Measurements from ENCODE around the gene SFPQ.
"Not testable (repeated sequence)": the region's sequence is repeated elsewhere in the genome, so short reads cannot be mapped to it uniquely, and the experiment has no call there.

Gene SFPQ, protein sequence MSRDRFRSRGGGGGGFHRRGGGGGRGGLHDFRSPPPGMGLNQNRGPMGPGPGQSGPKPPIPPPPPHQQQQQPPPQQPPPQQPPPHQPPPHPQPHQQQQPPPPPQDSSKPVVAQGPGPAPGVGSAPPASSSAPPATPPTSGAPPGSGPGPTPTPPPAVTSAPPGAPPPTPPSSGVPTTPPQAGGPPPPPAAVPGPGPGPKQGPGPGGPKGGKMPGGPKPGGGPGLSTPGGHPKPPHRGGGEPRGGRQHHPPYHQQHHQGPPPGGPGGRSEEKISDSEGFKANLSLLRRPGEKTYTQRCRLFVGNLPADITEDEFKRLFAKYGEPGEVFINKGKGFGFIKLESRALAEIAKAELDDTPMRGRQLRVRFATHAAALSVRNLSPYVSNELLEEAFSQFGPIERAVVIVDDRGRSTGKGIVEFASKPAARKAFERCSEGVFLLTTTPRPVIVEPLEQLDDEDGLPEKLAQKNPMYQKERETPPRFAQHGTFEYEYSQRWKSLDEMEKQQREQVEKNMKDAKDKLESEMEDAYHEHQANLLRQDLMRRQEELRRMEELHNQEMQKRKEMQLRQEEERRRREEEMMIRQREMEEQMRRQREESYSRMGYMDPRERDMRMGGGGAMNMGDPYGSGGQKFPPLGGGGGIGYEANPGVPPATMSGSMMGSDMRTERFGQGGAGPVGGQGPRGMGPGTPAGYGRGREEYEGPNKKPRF

DNA sequence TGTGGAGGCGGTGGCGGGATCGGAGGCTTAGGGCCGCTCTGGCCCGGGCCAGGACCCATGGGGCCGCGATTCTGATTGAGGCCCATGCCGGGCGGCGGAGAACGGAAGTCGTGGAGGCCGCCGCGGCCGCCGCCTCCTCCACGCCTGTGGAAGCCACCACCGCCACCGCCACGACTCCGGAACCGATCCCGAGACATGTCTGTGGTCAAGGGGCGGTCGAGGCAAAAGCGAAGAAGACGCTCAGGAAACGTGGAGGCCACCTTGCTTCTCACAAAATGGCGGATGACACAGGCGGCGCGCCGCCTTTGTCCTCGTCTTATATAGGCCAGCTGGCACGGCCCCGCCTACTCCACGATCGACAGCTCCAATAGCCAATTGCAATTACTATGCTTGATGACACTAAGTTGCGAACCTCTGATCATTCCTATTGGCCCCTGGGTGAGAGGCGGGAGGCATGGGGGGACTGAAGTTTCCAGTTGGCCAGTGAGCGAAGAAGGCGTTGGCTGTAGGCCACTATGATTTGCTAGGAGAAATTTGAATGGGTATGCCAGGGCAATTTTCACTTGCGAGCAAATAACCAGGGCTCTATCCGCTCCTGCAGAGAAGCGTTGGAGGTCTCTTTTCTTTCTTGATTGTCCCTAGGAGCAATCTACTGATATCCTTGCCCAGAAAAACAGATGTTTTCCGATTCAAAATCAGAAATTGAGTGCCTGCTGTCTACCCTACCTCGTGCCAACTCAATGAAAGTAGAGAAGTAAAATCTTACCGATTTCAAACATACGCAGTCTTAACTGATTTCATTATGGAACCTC, at the start of gene SFPQ:
SFPQ (minus strand) TSS at position 293 of the 812 bp plus-strand sequence; CDS start at position 197, 96 bp downstream.
- peak; percentile 99 for DNase-seq

DNA sequence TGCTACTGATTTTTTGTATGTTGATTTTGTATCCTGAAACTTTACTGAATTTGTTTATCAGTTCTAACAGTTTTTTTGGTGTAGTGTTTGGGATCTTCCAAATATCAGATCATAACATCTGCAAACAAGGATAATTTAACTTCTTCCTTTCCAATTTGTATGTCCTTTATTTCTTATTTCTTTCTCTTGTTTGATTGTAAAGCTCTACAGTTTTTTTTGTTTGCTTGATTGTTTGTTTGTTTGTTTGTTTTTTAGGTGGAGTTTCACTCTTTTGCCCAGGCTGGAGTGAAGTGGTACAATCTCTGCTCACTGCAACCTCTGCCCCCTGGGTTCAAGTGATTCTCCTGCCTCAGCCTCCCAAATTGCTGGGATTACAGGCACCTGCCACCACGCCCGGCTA, 43.8 kb upstream of the SFPQ start:
- DNase-seq: not testable (repeated sequence)

DNA sequence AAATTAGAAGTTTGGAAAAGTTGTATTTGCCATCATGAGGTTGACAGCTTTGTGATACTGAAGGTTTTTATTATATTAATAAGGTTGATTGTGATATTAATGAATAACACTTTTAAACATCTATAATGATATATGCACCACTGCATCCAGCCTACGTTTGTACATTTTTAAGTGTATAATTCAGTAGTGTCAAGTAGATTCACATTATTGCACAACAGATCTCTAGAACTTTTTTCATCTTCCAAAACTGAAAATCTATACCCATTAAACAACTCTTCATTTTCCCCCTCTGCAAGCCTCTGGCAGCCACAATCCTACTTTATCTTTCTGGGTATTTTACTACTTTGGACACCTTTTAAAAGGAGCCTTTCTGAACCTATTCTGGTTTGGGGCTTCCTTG, 38.3 kb upstream of the SFPQ start:
- no peak for DNase-seq

DNA sequence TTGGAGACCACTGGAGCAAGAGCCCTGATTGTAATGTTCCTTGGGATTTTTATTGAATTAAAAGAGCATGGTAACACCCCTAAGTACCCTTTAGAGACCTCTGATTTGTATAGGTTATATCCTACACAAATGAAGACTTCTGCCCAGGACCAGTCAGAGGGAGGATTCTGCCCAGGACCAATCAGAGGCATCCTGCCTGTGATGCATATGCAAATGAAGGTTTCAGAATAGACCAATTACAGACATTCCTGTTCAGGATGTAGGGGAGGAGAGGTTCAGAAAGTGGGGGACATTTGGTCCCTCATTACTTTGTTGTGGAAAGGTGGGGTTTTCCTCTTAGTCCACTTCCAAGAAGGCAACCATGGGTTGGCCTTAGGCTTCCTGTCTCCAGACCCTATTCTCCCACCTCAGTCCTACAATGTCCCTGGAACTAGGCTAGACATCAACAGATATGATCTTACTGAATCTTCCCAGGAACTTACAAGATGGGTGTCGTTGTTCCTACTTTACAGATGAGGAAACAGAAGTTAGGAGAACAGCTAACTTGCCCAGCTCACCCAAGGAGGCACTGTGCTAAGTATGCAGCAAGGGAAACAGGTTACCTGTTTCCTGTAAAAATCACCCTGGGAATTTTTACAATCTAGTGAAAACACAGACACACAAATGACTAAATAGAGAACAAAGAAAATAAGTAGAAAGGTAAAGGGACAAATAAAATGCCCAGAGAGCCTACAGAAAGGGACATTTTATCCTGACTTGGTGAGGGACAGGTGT, 36.8 kb upstream of the SFPQ start:
- no peak for DNase-seq

DNA sequence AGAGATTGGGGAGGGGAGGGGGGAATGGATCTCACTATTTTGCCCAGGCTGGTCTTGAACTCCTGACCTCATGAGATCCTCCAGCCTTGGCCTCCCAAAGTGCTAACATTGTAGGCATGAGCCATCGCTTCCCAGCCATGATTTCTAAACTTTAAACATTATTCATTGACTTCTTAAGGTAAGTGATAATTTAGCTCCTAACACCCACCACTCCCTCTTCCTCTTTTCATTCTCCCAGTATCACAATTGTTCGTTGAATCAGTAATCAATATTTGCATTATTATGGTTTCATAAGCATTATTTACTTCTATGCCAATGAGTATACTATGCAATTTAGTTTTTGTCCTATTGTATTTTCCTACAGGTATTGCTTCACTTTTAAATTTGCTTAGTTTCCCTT, 33.6 kb upstream of the SFPQ start:
- no peak for DNase-seq

DNA sequence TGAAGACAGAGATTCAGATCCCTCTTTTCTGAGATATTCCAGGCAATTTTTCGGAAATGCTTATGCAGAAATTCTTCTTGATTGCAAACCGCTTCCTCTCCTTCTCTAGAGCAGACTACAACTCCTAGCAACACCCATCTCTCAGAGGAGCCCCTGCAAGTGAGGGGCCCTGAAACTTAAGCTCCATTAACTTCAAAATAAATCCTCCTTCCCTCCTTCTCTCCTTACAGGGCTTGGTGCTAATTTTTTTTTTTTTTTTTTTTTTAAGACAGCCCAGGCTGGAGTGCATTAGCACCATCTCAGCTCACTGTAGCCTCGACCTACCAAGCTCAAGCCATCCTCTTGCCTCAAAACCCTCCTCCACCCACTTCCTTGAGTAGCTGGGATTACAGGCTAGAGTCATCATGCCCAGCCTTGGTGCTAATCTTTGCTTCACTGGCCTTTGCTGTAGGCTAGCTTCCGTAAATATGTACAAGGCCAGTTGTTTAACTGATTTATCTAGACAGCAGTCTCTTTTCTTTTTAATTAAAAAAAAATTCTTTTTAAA, 30.2 kb upstream of the SFPQ start:
- DNase-seq: no peak

DNA sequence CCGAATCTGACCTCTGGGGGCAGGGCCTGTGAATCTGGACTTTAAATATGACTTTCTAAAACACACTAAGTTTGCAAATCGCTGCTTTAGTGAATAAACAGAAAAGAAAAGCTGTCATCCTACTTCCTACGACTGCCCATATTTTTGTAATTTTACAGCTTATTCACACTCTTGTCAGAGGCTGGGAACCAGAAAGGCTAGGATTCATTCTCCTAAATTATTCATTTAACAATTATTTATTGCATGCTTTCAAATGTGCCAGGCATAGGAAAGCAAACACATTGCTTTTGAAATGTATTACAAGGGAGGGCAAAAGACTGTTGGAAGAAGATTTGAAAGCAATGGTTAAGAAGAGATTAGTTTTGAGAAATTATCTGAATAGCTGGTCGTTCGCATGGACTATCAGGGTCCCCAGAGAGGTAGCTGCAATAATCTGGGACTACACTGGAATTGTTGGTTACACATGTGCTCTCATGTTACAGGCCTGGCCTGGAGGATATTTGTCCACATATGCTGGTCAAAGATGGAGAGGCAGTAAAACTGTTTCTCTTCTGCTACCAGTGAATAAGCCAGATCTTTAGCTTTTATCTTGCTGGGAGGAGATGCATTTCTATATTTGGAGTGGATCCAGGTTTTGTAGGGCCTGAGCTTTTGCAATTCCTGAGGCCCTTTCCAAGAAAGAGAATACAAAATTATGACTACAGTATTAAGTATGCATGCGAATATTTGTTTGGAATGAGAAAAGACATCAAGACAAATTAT, 29.6 kb upstream of the SFPQ start:
- DNase-seq: no peak

DNA sequence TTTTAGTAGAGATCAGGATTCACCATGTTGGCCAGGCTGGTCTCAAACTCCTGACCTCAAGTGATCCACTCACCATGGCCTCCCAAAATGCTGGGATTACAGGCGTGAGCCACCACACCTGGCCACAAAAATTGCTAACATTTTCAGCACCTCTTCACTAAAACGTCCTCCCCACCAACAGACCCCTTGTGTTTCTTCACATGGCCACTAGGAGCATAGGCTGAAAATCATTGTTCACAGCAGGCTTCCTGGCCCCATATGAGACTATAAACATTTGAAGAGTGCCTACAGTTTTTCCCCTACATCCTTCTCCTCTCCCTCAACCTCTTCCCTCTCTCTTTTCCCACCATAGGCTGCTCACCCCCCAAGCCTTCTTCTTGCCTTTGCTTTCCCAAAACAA, 28.0 kb upstream of the SFPQ start:
- DNase-seq: peak; percentile 35

DNA sequence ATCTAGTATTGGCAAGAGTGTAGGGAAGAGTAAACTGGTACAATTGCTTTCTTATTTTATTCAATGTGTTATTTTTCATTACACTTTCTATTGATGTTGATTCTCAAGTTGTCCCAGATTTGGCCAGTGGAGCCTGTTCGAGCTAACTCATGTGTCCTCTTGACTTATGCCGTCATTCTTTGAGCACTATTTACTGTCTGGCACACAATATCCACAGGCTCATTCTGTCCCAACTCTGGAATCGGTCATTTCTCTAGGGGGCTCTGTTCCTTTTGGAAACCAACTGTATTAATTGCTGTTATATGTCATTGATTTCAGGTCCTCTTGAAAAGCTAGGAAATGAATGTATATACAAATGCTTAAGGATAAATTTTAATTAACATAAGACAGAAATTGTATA, 22.4 kb upstream of the SFPQ start:
- DNase-seq: no peak

DNA sequence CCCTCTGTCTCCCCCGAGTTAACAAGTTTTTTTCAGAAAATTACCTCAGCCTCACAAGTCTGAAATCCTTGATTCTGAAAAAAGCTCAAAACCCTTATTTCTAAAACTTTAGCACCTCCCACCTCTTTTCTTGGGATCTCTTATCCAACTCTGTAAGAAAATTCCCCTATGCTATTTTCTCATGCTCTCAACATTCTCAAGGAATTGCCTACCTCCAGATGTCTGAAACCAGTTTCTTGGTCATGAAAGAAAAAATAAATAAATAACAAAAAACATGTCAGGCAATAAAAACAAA, 18.1 kb upstream of the SFPQ start:
- no peak for DNase-seq

DNA sequence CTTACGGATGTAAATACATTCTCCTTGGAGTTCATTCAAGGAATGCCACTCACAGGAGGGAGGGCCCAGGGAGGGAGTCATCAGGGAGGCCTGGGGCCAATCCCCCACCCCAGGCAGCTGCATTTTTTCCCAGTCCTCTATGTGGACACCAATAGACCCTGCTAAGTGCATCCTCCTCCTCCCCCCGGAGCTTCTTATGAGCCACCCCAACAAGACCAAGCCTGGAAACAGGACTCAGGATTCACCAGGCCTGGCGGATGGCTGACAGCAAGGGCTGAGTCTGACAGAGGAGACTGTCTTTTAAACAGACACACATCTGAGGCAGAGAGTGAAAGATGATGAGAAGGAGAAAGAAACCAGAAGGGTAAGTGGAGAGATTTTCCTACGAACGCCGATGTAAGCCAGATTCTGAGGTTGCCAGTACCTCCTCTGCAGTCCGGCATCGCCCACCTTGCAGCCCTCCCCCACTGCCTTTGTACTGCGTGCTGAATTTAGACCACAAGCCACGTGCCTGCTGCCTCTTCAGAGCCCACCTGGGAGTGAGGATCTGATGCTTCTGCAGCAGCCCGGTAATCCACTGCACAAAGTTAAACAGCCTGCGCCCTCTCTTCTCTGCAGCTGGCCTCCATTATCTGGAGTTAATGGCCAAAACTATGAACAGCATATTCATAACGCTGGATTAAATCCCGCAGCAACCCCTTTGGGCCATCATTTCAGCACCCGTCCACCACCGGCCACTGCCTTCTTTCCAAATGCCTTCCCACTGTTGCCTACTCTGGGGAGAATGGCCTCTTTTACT, 17.6 kb upstream of the SFPQ start:
- DNase-seq: no peak

DNA sequence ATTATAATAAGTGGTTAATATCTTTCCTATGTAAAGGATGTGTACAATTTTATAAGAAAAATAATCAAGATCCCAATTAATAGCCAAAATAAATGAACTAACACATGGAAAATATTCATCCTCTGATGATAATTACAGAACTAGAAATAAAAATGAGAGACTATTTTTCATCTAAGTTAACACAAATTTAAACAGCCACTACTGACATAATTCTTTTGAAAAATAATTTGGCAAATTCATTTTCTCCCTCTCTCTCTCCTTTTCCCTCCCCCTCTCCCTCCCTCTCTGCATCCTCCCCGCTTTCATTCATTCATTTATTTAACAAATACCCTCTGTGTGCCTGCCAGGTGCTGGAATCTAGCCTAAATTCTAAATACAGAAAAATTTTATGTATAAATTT, 10.3 kb upstream of the SFPQ start:
- no peak for DNase-seq

DNA sequence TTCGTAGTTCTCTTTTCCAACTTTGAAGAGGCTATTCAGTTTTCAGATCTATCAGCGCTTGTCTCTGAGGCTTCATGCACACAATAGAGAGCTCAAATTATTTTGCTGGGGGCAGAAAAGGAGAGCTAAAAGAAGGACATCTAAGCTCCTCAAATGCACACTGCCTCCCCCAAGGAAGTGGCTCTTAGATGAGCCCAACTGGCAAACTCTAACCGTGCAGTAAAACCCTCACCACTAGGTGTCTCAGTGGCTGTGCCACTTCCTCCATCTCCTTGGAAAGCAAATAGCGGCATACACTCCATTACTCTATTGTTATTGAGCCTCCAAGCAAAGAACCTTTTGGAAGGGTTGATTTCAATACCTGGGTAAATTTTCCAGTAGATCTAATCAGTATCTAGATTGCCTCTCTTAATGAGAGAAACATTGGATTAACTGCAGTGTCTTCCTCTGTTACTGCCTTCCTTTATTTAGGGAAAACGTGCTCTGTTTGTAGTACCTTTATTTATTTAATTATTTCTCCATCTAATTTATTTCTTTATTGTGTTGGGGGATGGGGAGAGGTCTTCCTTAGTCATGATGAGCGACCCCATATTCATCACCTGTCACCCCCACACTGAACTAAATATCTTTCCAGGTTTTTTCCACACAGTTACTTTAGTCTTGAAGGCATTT, 9.2 kb upstream of the SFPQ start:
- DNase-seq: peak; percentile 83

DNA sequence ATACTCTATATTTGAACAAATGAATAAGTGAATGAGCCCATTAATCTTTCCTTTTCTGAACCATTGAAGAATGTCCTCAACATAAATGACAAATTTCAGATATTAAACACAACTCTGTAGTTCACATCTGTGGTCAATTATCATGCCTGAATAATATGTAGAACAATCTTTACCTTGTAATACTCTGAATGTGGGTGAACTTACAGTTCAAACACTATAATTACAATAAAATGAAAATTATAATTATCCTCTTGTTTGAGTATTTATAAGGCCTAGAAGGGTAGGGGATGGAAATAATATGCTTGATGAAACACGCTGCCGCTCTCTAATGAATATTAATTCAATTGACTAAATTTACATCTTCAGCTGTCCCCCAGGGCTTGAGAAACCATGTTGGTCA, 8.7 kb upstream of the SFPQ start:
- DNase-seq: no peak

DNA sequence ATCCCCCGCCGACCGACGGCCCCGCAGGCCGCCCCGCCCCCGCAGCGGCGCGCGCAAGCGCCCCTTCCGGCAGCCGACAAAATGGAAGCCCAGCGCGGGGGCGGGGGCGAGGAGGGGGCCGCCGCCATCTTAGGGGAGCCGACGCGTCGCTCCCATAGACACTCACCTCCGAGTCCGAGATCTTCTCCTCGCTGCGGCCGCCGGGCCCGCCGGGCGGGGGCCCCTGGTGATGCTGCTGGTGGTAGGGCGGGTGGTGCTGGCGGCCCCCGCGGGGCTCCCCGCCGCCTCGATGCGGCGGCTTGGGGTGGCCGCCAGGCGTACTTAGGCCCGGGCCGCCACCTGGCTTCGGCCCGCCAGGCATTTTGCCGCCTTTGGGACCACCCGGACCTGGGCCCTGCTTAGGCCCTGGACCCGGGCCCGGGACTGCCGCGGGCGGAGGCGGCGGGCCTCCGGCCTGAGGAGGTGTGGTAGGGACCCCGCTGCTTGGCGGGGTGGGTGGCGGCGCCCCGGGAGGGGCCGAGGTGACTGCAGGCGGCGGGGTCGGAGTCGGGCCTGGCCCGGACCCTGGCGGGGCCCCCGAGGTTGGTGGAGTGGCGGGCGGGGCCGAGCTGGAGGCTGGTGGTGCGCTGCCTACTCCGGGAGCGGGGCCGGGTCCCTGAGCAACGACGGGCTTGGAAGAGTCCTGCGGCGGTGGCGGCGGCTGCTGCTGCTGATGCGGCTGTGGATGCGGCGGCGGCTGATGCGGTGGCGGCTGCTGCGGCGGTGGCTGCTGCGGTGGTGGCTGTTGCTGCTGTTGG, 691 bp downstream of the SFPQ start:
- peak; percentile 89 for DNase-seq

DNA sequence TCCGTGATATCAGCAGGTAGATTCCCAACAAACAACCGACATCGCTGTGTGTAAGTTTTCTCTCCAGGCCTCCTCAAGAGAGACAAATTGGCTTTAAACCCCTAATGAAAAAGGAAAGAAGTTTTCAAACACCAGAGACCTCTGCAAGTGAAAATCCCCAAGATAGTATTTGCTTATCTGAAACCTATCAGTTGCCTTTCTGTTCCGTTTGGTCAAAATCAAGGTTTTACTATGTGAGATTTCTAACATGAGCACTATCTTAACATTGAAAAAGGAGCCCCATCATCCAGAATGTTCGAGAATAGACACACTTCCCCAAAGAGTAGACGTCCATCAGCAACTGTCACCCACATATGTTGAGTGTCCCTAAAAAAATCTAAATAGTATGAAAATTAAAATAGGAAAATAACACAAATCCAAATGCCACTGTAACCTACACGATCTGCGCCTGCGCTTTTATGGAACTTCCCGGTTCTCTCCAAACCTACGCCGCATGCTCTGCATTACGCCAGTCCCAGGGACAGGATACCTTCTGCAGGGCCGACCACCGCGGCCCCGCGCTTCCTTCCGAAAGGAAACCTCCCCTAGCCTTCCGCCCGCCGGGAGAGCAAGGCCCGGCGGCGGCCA, 1.4 kb downstream of the SFPQ start:
- no peak for DNase-seq

DNA sequence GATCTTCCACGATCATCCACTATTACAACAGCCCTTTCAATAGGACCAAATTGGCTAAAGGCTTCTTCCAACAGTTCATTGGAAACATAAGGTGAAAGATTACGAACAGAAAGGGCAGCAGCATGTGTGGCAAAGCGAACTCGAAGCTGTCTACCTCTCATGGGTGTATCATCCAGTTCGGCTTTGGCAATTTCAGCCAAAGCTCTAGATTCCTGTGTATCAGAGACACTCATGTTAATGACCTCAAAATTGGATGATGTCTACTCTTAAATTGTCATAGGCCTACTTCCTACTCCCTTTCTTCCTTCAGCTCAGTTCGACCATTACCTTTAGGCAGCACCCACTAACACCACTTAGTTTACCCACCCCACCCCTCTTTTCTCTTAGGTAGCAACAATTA, 2.2 kb downstream of the SFPQ start:
- DNase-seq: peak; percentile 16

DNA sequence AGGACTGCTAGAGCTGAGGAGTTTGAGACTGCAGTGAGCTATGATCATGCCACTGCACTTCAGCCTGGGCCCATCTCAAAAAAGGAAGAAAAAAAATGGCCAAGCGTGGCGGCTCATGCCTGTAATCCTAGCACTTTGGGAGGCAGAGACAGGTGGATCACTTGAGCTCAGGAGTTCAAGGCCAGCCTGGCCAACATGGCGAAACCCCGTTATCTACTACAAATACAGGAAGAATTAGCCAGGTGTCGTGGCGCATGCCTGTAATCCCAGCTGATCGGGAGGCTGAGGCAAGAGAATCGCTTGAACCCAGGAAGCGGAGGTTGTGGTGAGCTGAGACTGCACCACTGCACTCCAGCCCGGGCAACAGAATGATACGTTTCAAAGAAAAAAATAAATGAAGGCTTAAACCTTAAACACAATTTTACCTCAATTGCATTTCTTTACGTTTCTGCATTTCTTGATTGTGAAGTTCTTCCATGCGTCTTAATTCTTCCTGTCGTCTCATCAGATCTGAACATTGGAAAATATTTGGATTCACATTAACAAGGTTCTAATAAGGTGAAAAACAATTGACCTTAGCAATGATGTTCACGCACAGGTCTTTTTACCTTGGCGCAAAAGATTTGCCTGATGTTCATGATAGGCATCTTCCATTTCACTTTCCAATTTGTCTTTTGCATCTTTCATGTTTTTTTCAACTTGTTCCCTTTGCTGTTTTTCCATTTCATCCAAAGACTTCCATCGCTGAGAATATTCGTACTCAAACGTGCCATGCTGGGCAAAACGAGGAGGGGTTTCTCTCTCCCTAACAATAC, 4.2 kb downstream of the SFPQ start:
- peak; percentile 16 for DNase-seq
